ENCODE data around the gene GOPC. TPM values are rescaled to one million over a fixed set of nuclear protein-coding genes. Genes with fewer than 3 reads are reported as not detected.
A peak's percentile ranks its signal among the peaks of the same experiment; 100 is the strongest.

Gene GOPC
- total RNA-seq, 1 experiment from 2014 or later = 24.2 TPM

DNA sequence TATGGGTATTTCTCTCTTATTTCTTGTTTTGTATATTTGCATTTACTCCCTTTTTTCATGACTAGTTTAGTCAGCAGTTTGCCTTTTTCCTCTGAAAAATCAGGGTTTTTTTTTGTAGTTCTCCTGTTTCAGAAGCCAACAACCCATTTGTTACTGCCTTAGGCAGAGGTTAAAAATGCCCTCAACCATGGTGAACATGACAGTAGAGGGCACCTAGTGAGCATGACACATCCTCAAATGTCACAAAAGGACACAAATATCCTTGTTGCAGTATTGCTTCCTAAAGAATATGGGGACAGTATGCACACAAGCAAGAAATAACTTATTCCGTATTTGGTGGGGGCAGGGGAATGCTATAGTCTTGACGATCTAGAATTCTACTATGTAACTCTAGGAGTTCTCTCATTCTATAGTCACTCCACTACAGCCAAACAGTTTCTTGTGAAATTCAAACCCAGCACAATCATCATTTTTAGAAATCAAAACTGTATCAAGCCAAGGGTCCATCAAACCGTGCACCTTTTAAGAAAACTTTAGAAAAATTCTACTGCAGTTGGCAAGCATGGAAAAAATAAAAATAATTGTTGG, 47.0 kb downstream of the GOPC start:
- TF ChIP-seq YY1 (IDR thresholded peaks at IDR 0.05; ENCODE audit: extremely low read depth, insufficient replicate concordance, low read depth, low read length) = no peak
- TF ChIP-seq FOSL1 (IDR thresholded peaks at IDR 0.05; ENCODE audit: low read depth) = no peak
- TF ChIP-seq ATF3 (IDR thresholded peaks at IDR 0.05) = no peak
- no peak for TF ChIP-seq EZH2 (IDR thresholded peaks at IDR 0.05)
- TF ChIP-seq POLR2AphosphoS5 (IDR thresholded peaks at IDR 0.05; ENCODE audit: low read depth, low read length) = no peak
- TF ChIP-seq SIN3A (IDR thresholded peaks at IDR 0.05; ENCODE audit: low read depth) = no peak
- TF ChIP-seq, protein P1, sequence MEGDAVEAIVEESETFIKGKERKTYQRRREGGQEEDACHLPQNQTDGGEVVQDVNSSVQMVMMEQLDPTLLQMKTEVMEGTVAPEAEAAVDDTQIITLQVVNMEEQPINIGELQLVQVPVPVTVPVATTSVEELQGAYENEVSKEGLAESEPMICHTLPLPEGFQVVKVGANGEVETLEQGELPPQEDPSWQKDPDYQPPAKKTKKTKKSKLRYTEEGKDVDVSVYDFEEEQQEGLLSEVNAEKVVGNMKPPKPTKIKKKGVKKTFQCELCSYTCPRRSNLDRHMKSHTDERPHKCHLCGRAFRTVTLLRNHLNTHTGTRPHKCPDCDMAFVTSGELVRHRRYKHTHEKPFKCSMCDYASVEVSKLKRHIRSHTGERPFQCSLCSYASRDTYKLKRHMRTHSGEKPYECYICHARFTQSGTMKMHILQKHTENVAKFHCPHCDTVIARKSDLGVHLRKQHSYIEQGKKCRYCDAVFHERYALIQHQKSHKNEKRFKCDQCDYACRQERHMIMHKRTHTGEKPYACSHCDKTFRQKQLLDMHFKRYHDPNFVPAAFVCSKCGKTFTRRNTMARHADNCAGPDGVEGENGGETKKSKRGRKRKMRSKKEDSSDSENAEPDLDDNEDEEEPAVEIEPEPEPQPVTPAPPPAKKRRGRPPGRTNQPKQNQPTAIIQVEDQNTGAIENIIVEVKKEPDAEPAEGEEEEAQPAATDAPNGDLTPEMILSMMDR (IDR thresholded peaks at IDR 0.05 in 2 of 3, conservative IDR thresholded peaks at IDR 0.05 in 1 of 3; ENCODE audit: borderline replicate concordance in 1 of 3, insufficient read depth in 1 of 3, low read depth in 2 of 3, low read length in 2 of 3) = no peak
- no peak for TF ChIP-seq JUND (IDR thresholded peaks at IDR 0.05)
- TF ChIP-seq ELF1 (IDR thresholded peaks at IDR 0.05; ENCODE audit: borderline replicate concordance, low read depth) = no peak
- TF ChIP-seq ZBTB33 (IDR thresholded peaks at IDR 0.05; ENCODE audit: extremely low read depth, insufficient replicate concordance, low read length) = no peak
- TF ChIP-seq, protein P2, sequence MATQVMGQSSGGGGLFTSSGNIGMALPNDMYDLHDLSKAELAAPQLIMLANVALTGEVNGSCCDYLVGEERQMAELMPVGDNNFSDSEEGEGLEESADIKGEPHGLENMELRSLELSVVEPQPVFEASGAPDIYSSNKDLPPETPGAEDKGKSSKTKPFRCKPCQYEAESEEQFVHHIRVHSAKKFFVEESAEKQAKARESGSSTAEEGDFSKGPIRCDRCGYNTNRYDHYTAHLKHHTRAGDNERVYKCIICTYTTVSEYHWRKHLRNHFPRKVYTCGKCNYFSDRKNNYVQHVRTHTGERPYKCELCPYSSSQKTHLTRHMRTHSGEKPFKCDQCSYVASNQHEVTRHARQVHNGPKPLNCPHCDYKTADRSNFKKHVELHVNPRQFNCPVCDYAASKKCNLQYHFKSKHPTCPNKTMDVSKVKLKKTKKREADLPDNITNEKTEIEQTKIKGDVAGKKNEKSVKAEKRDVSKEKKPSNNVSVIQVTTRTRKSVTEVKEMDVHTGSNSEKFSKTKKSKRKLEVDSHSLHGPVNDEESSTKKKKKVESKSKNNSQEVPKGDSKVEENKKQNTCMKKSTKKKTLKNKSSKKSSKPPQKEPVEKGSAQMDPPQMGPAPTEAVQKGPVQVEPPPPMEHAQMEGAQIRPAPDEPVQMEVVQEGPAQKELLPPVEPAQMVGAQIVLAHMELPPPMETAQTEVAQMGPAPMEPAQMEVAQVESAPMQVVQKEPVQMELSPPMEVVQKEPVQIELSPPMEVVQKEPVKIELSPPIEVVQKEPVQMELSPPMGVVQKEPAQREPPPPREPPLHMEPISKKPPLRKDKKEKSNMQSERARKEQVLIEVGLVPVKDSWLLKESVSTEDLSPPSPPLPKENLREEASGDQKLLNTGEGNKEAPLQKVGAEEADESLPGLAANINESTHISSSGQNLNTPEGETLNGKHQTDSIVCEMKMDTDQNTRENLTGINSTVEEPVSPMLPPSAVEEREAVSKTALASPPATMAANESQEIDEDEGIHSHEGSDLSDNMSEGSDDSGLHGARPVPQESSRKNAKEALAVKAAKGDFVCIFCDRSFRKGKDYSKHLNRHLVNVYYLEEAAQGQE (IDR thresholded peaks at IDR 0.05; ENCODE audit: low read depth) = no peak
- no peak for TF ChIP-seq CEBPB (IDR thresholded peaks at IDR 0.05; ENCODE audit: low read depth)
- TF ChIP-seq ZNF274 (IDR thresholded peaks at IDR 0.05; ENCODE audit: low read depth, low read length) = no peak
- no peak for TF ChIP-seq SP1 (IDR thresholded peaks at IDR 0.05; ENCODE audit: low read depth)
- TF ChIP-seq RAD21 (IDR thresholded peaks at IDR 0.05; ENCODE audit: low read depth) = no peak
- TF ChIP-seq POLR2A (IDR thresholded peaks at IDR 0.05; ENCODE audit: borderline replicate concordance, extremely low read depth, insufficient read depth, insufficient read length) = no peak
- TF ChIP-seq MAX (IDR thresholded peaks at IDR 0.05) = no peak
- no peak for TF ChIP-seq EZH2phosphoT487 (IDR thresholded peaks at IDR 0.05; ENCODE audit: borderline replicate concordance)
- no peak for TF ChIP-seq EGR1 (IDR thresholded peaks at IDR 0.05; ENCODE audit: low read depth)
- no peak for TF ChIP-seq SRF (IDR thresholded peaks at IDR 0.05; ENCODE audit: low read depth)
- peaks cover 7% of the 10 kb centered on the region in 2 experiments; a peak in 3 of 4 replicates for H3K4me1 ChIP-seq (ENCODE audit: control insufficient read depth in 1 of 2, insufficient read depth in 2 of 2, low read length in 2 of 2)
- no peak overlapping the region for H2AFZ ChIP-seq (ENCODE audit: low read depth, low read length, poor library complexity, severe bottlenecking)
- RAD21 ChIA-PET (ENCODE audit: low non-redundant PET in 1 of 2, low total read pairs in 2 of 2, uncharacterized antibody in 2 of 2, unreplicated experiment in 2 of 2) = interaction anchor here in 1 of 2 experiments (0.9 kb wide), 1 partner anchor 105 kb away, joined by 3 read pairs; no protein-coding TSS in a partner anchor
- H3K79me2 ChIP-seq (ENCODE audit: insufficient read depth, low read length) = no peaks in the 10 kb centered on the region
- H3K27ac ChIP-seq (ENCODE audit: low read depth, low read length) = no peak overlapping the region
- no peaks in the 10 kb centered on the region for H3K27me3 ChIP-seq (ENCODE audit: insufficient read depth, low read length)
- no peaks in the 10 kb centered on the region for H3K9me3 ChIP-seq (ENCODE audit: control insufficient read depth in 1 of 2, insufficient read depth in 1 of 2, low read depth in 1 of 2, low read length in 2 of 2)
- H3K9ac ChIP-seq (ENCODE audit: low read length) = no peak overlapping the region
- CTCF ChIA-PET = interaction anchor here (0.8 to 2.8 kb wide), 4 partner anchors 8 to 106 kb away, joined by 3 to 21 read pairs (median 4); no protein-coding TSS in a partner anchor
- no peaks in the 10 kb centered on the region; a peak in 1 of 4 replicates for H3K36me3 ChIP-seq (ENCODE audit: control insufficient read depth in 1 of 2, insufficient read depth in 2 of 2, low read length in 2 of 2)
- no peaks in the 10 kb centered on the region for H3K9me2 ChIP-seq (ENCODE audit: insufficient read depth)
- ATAC-seq = peak; percentile 46
- no peak overlapping the region for H3K4me3 ChIP-seq (replicated peaks in 1 of 2; ENCODE audit: low read depth in 1 of 2, low read length in 2 of 2)
- no peaks in the 10 kb centered on the region for H4K20me1 ChIP-seq (ENCODE audit: insufficient read depth)
- no peak for DNase-seq (ENCODE audit: low read depth, low spot score)
- no peak overlapping the region for H3K4me2 ChIP-seq (ENCODE audit: low read length)
- no TSS peak for BruUV-seq (replicated peaks)
- POLR2A ChIA-PET = no interaction called here
- intact Hi-C loops (cut with micrococcal nuclease) = loop anchor here (2.0 to 5.0 kb wide), 2 partner anchors 77 to 272 kb away; no protein-coding TSS in a partner anchor
